H54 (cell line): Measurements from ENCODE around the gene LNPK.
"Not testable (repeated sequence)": the region's sequence is repeated elsewhere in the genome, so short reads cannot be mapped to it uniquely, and the experiment has no call there.

Source experiments
- DNase-seq: peaks from one replicate; pipeline ENCODE4 v3.0.0; 2011; ENCODE audit warnings: low spot score, mixed read lengths; ENCODE audit not compliant: insufficient read length
- FAIRE-seq: peaks from 3 replicates; lab custom pipeline; 2011; peaks lifted over from hg19 to GRCh38; lab: Jason Lieb, UNC
- POLR2A ChIP-seq: IDR thresholded peaks from 2 replicates; pipeline ENCODE4 v1.6.1; 2011; ENCODE audit warnings: low read depth, mild to moderate bottlenecking, low read length

The LNPK gene

DNA sequence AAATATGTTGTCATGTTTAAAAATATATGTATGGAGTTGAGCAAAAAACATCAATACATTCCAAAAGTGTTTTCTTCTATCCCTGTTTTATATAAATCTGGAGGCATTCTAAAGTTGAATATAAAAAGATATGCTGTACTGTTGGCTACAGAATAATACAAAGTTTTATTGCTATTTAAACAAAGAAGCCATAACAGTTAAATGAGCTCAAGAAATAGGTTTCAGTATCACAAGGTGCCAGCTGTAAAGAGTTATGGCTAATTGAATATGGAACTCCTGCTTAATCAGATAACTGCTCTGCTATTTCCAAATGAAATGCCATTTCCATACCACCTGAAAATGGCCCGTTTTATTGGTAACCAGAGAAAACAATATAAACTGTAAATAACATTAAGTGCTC lies 55.0 kb downstream of the LNPK start:
- no peak for FAIRE-seq
- no peak for DNase-seq
- no peak for TF ChIP-seq POLR2A

DNA sequence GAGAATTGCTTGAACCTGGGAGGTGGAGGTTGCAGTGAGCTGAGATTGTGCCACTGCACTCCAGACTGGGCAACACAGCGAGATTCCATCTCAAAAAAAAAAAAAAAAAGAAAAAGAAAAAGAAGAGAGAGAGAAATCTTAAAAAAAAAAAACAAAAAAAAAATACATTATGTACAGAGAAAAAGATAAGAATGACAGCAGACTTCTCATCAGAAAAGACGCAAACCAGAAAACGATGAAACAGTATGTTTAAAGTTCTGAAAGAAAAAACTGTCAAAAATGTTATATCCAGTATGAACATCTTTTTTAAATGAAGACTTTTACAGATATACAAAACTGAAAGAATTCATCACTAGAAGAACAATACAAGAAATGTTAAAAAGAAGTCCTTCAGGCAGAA lies 60.4 kb downstream of the LNPK start:
- FAIRE-seq (no peak), DNase-seq (no peak)
- no peak for TF ChIP-seq POLR2A

DNA sequence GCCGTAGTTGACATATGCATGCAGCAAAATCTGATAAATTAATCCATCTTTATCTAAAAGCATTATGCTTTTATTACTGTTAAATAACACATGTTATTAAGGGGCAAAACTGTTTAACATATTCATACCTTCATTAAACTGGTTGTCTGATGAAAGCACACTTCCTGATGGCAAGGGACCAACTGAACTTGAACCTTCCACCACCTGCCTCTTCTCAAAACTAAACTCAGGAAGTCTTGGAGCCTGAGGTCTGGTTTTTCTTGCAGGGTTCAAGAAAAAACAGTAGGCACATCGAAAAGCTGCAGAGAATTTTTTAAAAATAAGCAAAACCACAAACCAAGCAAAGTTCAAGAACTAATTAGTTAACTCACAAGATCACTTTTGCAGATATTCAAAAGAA lies 64.9 kb downstream of the LNPK start:
- no peak for TF ChIP-seq POLR2A
- DNase-seq (no peak), FAIRE-seq (no peak)

DNA sequence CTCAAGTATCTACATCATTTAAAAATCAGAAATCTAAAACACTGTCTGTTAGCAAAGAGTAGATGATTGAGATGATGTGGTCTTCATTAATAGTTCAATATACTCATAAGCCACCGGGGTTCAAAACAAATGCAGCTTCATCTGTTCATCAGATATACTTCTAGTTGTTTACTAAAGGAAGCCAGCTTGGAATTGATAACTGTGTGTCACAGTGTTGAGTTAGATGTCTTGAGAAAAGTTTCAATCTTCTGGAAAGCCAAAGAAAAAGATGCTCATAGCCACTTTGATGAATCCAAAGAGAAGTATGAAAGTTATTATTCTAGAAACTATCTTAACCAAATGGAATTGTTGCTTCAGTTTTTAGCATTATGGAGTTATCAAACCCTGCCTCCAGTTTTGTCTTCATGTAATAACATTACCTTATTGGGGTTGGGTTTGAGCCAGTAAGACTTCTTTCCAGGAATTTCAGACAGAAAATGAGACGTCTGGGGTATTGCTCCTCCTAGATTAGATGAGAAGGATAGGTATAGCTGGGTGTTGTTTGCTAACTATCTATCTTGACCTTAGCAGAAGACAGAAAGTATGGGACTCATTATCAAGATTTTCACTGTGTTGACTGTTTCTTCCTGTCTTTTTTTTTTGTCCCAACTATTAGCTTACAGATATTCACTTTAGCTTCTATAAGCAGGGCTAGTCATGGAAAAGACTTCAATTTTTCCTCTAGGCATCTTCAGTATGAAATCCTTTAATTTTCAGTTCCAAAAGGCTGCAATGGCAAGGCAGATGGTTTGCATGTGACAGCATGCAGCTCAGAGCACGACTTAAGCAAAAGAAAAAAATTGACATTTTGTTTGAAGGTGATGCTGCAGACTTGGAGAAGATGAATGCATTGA lies 66.5 kb downstream of the LNPK start:
- DNase-seq (no peak), FAIRE-seq (no peak)
- TF ChIP-seq POLR2A, result no peak

DNA sequence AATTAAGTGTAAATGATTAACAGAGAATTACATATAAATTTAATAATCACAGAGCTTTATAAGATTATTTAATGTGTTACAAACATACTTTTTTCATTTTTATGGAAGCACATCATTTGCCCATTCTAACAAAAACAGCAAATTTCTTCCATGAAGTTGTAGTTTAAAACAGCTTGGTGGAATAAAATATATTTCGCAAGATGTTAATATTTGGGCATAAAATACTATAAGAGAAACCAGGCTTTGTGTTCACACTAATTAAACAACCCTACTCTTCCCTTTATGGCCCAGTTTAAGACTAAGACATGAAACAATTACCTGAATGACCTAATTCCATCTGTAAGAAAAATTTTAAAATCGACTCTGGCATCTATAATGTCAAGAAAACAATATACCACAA lies 69.4 kb downstream of the LNPK start:
- no peak for TF ChIP-seq POLR2A
- DNase-seq, result no peak
- FAIRE-seq, result no peak

DNA sequence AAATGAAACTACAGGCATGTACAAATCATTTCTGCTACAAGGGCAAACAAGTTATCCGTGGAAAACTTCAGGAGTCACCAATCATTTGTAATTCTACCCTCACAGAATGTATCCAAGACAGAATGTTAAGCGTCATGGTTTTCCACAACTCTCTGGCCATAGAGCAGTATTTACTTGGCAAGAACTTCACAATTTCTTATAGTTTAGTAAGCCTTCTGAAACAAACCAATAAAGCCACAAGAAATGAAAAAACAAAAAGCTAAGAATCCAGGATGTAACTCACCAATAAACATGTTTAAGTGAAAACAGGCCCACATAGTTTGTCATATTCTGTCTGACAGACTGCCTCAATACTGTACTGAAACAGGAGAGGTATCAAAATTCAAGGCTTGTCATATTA lies 70.3 kb downstream of the LNPK start:
- TF ChIP-seq POLR2A, result no peak
- FAIRE-seq (no peak), DNase-seq (no peak)

DNA sequence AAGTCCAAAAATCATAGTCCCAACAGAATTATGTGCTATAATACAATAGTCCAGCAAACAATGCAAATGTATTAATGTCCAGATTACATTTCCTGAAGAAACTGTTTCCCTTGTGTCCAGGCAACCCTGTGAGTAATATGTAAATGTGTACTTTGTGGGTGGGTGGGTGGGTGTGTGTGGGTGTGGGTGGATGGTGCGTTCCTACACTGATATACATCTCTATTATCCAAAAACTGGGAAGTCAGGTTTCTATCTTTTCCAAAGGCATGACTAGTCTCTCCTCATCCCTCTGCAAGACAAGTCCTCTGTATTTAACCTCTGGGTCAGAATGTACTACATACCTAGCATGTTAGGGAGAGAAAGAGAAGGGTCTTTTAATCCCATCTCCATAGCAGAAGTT lies 71.6 kb downstream of the LNPK start:
- no peak for DNase-seq
- TF ChIP-seq POLR2A, result no peak
- FAIRE-seq, result no peak

DNA sequence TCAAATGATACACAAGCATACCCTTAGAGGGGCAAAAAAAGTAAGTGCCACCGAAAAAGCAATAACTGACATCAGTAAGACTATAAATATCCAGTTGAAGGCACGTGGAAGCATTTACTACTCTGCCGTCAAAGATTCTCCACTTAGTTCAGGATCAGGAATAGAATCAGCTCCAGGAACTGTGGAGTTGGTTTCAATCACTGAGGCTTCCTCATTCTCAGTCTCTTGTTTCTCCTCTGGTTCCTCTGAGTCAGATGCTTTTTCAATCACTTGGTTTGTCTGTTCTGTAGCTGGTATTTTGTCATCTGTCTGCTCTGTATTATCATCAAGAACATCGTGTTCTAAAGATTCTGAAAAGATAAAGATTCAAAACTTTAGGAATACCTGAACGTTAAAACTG lies 72.2 kb downstream of the LNPK start:
- no peak for TF ChIP-seq POLR2A
- no peak for FAIRE-seq
- DNase-seq, result no peak

DNA sequence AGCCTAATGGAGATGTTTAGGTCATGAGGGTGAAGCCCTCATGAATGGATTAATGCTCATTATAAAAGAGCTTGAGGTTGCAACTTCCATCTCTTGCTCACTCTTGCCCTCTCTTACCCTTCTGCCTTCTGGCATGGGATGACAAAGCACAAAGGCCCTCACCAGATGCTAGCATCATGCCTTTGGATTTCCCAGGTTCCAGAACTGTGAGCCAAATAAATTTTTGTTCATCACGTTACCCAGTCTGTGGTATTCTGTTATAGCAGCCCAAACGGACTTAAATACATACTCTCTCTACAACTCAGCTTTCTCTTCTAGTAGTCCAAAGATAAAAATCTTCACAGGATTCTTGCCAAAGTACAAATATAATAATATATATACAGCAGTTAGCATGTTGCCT lies 75.8 kb downstream of the LNPK start:
- TF ChIP-seq POLR2A, result no peak
- FAIRE-seq (no peak), DNase-seq (no peak)

DNA sequence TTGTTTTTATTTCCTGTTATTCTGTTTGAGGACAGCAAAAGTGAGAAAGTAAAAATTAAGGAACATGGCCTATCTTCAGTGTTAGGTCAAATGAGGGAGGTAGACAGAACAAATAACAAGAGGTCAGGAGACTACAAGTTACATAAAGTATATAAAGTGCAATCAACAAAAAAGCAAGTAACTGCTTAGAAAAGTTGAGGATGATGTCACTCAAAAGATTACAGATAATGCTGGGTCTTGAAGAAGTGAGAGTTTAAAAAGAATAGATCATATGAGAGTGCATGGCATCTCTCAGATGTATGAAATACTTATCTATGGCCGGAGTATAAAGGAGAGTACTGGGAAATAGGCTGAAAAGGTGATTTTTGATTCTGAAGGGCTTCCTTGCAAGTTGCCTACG lies 79.9 kb downstream of the LNPK start:
- FAIRE-seq, result no peak
- no peak for TF ChIP-seq POLR2A
- no peak for DNase-seq

DNA sequence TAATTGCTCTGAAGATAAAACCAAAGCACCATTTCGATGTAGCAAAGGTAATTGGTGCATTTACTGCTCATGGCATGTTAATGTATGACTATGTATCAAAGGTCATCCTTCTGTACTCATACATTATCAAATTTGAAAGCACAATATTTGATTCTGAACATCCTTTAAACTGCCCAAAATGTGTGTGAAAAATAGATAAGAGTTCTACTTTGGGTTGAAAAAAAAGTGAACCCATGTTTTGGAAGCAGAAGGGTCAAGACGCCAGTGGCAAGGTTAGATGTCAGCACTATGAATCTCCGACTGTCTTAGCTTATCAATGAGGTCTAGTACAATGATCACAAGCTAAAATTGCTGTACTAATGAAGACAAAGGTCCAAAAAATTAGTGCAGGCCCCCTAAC lies 83.1 kb downstream of the LNPK start:
- DNase-seq (no peak), FAIRE-seq (no peak)
- no peak for TF ChIP-seq POLR2A

DNA sequence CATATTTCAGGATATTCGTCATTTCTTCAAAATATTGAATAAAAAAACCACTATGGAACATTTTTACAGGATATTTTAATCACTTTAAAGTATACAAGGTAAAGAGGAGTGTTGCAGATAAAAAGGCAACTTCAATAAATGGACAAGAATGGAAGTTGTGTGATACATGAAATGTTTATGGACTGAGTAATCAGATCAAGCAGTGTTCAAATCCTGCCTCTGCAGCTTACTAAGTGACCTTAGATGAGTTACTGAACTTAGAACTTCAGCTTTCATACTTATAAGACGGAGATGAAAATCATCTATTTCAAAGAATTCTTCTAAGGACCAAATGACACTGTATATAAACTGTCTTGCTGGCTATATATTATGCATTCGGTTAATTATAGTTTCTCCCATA lies 87.2 kb downstream of the LNPK start:
- FAIRE-seq (no peak), DNase-seq (no peak)
- no peak for TF ChIP-seq POLR2A

DNA sequence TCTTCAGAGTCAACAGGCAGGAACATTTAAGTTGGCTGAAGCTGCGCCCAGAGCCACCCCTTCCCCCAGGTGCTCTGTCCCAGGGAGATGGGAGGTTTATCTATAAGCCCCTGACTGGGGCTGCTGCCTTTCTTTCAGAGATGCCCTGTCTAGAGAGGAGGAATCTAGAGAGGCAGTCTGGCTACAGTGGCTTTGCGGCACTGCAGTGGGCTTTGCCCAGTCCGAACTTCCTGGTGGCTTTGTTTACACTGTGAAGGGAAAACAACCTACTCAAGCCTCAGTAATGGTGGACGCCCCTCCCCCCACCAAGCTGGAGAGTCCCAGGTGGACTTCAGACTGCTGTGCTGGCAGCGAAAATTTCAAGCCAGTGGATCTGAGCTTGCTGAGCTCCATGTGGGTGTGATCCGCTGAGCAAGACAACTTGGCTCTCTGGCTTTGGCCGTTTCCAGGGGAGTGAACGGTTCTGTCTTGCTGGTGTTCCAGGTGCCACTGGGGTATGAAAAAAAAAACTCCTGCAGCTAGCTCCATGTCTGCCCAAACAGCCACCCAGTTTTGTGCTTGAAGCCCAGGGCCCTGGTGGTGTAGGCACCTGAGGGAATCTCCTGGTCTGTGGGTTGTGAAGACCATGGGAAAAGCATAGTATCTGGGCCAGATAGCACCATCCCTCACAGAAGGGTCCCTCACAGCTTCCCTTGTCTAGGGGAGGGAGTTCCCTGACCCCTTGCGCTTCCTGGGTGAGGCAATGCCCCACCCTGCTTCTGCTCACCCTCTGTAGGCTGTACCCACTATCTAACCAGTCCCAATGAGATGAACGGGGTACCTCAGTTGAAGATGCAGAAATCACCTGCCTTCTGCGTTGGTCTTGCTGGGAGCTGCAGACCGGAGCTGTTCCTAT lies 88.0 kb downstream of the LNPK start:
- not testable (repeated sequence) for DNase-seq, FAIRE-seq

DNA sequence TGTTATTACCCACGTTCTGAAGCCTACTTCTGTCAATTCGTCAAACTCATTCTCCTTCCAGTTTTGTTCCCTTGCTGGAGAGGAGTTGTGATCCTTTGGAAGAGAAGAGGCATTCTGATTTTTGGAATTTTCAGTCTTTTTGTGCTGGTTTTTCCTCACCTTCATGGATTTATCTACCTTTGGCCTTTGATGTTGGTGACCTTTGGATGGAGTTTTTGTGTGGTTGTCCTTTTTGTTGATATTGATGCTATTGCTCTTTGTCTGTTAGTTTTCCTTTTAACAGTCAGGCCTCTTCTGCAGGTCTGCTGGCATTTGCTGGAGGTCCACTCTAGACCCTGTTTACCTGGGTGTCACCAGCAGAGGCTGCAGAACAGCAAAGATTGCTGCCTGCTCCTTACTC lies 88.8 kb downstream of the LNPK start:
- FAIRE-seq, DNase-seq: not testable (repeated sequence)
